GM12864 (cell line): ENCODE results near the gene LSM14B.
"Not testable (repeated sequence)": the region's sequence is repeated elsewhere in the genome, so short reads cannot be mapped to it uniquely, and the experiment has no call there.

Source experiments
- DNase-seq: peaks from one replicate; pipeline ENCODE4 v3.0.0-alpha.2; 2011; ENCODE audit warnings: low read depth
- H3K4me3 ChIP-seq: 2 replicates; pipeline ENCODE4 v1.5.1; 2011; ENCODE audit warnings: mild to moderate bottlenecking, low read depth, low read length, control low read depth
- CTCF ChIP-seq: IDR thresholded peaks from 2 replicates; pipeline ENCODE4 v1.5.1; 2011; ENCODE audit warnings: low read depth, mild to moderate bottlenecking, moderate library complexity, low read length, control low read depth, inconsistent platforms; ENCODE audit errors: missing control alignments

Gene LSM14B

GRCh38 chr20:62147528-62147927 is 25.3 kb downstream of the LSM14B start:
- DNase-seq: no peak
- TF ChIP-seq CTCF: no peak
- H3K4me3 ChIP-seq: no peak overlapping the region

GRCh38 chr20:62148383-62148782 is 26.1 kb downstream of the LSM14B start:
- not testable (repeated sequence) for H3K4me3 ChIP-seq, DNase-seq

- DNase-seq: no peak
- TF ChIP-seq CTCF: no peak
- H3K4me3 ChIP-seq: no peak overlapping the region
Measured at GRCh38 chr20:62148908-62149314, 26.6 kb downstream of the LSM14B start.

- no peak overlapping the region for H3K4me3 ChIP-seq
- no peak for DNase-seq
Measured at GRCh38 chr20:62149532-62150309, 27.4 kb downstream of the LSM14B start.

GRCh38 chr20:62150310-62150575 is 28.0 kb downstream of the LSM14B start:
- DNase-seq: no peak
- TF ChIP-seq CTCF: no peak
- no peak overlapping the region for H3K4me3 ChIP-seq

More at GRCh38 chr20:62149532-62150309, 27.4 kb downstream of the LSM14B start:
- TF ChIP-seq CTCF: no peak

GRCh38 chr20:62151225-62151624 is 28.9 kb downstream of the LSM14B start:
- H3K4me3 ChIP-seq: no peak overlapping the region
- no peak for TF ChIP-seq CTCF
- no peak for DNase-seq

GRCh38 chr20:62151835-62152364 is 29.6 kb downstream of the LSM14B start:
- no peak overlapping the region for H3K4me3 ChIP-seq
- DNase-seq: no peak
- TF ChIP-seq CTCF: no peak
